CD4-positive, alpha-beta T cell (primary cell): ENCODE data around the gene GPRC5A. TPM values are rescaled to one million over a fixed set of nuclear protein-coding genes. Genes with fewer than 3 reads are reported as not detected.

Experiments
- ATAC-seq: fragments of 200-7000 bp; cut with Tn5 transposase; one replicate; pipeline ENCODE4 v1.10.0; 2022; ENCODE audit warnings: mild to moderate bottlenecking; ENCODE audit not compliant: poor library complexity
- CTCF ChIA-PET: fragments of 350-600 bp; sonication (Branson Sonifier 250); formaldehyde crosslinking; loops from one replicate; lab custom pipeline; 2021; ENCODE audit warnings: antibody characterized with exemption, inconsistent platforms; lab: Charles Lee
- POLR2A ChIA-PET: fragments of 350-600 bp; sonication (Branson Sonifier 250); formaldehyde crosslinking; loops from one replicate; lab custom pipeline; 2021; ENCODE audit warnings: antibody characterized with exemption, inconsistent platforms; lab: Charles Lee
- DNase-seq, 14 experiments: peaks; one replicate each; pipeline ENCODE4 v3.0.0-alpha.2; 2013 to 2020; ENCODE audit warnings: mixed read lengths in 2 of 14
- H3K27ac ChIP-seq, 2 donors: one replicate each; pipeline versions ENCODE4 v1.5.1 to v1.7.0; 2013; ENCODE audit warnings: low read length in 2 of 2, low read depth in 1 of 2, mild to moderate bottlenecking in 1 of 2
- H3K27me3 ChIP-seq, 2 experiments: 1 replicate in 1 of 2; 2 replicates in 1 of 2; pipeline versions ENCODE4 v1.6.1 to v1.7.0; 2013; ENCODE audit warnings: low read length in 2 of 2, control low read depth in 1 of 2, mild to moderate bottlenecking in 1 of 2, moderate library complexity in 1 of 2; ENCODE audit not compliant: insufficient read depth in 2 of 2, control insufficient read depth in 1 of 2
- H3K36me3 ChIP-seq: one replicate; pipeline ENCODE4 v1.6.1; 2013; ENCODE audit warnings: low read length, control low read depth; ENCODE audit not compliant: insufficient read depth
- H3K4me1 ChIP-seq: one replicate; pipeline ENCODE4 v1.6.1; 2013; ENCODE audit warnings: low read length, control low read depth; ENCODE audit not compliant: insufficient read depth
- H3K4me3 ChIP-seq: one replicate; pipeline ENCODE4 v1.5.1; 2013; ENCODE audit warnings: mild to moderate bottlenecking, low read length, moderate library complexity
- H3K9me3 ChIP-seq, 2 experiments: 1 replicate in 1 of 2; 2 replicates in 1 of 2; pipeline versions ENCODE4 v1.6.1 to v1.7.0; 2013; ENCODE audit warnings: low read length in 2 of 2, mild to moderate bottlenecking in 2 of 2, control low read depth in 1 of 2, moderate library complexity in 1 of 2; ENCODE audit not compliant: control insufficient read depth in 1 of 2, insufficient read depth in 1 of 2
- H3K27ac Mint-ChIP-seq: one replicate; pipeline ENCODE4 v1.8.0; 2020; ENCODE audit warnings: mixed read lengths
- H3K27me3 Mint-ChIP-seq: one replicate; pipeline ENCODE4 v1.8.0; 2021; ENCODE audit warnings: mixed read lengths
- H3K36me3 Mint-ChIP-seq: one replicate; pipeline ENCODE4 v1.8.0; 2021; ENCODE audit warnings: low read depth, mixed read lengths
- H3K4me1 Mint-ChIP-seq: one replicate; pipeline ENCODE4 v1.8.0; 2021; ENCODE audit warnings: low read depth, mixed read lengths
- H3K4me3 Mint-ChIP-seq: one replicate; pipeline ENCODE4 v1.8.0; 2020; ENCODE audit warnings: mild to moderate bottlenecking, mixed read lengths
- H3K9me3 Mint-ChIP-seq: one replicate; pipeline ENCODE4 v1.8.0; 2020; ENCODE audit warnings: mixed read lengths
- intact Hi-C, 2 experiments: fragments of 100-400 bp; cut with DNase I in 1 of 2; cut with micrococcal nuclease in 1 of 2; formaldehyde crosslinking; loops; one replicate each; pipeline versions ENCODE4 v1.15.1 to v1.9.0; 2023 to 2025; cut with DNase I, micrococcal nuclease
- total RNA-seq, 174 experiments: library from RNA in 2 of 174; stranded (reverse) in 2 of 174; gene quantifications; one replicate each; pipeline ENCODE4 v1.2.3 and lab custom pipeline; 2021 to 2026
- TF ChIP-seq, protein P1 (sequence below): fragments of 200-600 bp; IDR thresholded peaks from one replicate; pipeline ENCODE4 v1.8.0; 2022; ENCODE audit warnings: antibody characterized with exemption, mild to moderate bottlenecking

GPRC5A gene
- total RNA-seq, 2 experiments from 2014 or later: 0.14 to 0.47 TPM

DNA sequence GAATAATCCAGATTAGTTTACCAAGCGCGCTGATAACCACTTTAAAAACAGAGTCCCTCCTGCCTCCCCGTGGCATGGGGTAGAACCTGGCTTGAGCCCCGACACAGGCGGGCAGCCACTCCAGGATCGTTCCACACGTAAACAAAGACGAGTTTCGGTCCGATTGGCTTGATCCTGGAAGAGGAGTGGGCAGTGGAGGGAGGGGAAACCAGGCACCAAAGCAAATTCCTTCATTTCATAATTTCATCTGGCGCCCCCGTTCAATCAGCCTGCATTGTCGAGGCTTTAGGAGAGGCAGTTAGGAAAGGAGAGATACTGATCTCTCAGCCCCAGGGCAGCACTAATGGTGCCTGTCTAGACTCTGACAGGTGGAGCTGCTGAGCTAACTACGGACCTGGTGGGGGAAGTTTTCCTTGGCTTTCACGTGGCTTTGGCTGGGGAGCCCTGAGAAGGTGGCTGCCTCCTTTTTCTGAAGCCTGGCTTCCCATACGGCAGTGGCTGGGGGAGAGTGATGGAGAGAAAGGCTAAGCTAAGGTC, 751 bp upstream of the GPRC5A start:
- intact Hi-C loops: loop anchor here (2.0 to 5.0 kb wide), 3 partner anchors 53 to 102 kb away; no protein-coding TSS in a partner anchor
- H3K27ac ChIP-seq: no peak overlapping the region
- ChIA-PET CTCF (interaction anchor here (1.0 kb wide), 1 partner anchor 26 kb away, joined by 3 read pairs; no protein-coding TSS in a partner anchor), POLR2A (interaction anchor here (1.0 to 1.2 kb wide), 3 partner anchors 77 to 103 kb away, joined by 3 to 4 read pairs (median 3); no protein-coding TSS in a partner anchor)
- peak overlapping the region; percentile 55 for H3K4me3 ChIP-seq
- TF ChIP-seq, protein P1, sequence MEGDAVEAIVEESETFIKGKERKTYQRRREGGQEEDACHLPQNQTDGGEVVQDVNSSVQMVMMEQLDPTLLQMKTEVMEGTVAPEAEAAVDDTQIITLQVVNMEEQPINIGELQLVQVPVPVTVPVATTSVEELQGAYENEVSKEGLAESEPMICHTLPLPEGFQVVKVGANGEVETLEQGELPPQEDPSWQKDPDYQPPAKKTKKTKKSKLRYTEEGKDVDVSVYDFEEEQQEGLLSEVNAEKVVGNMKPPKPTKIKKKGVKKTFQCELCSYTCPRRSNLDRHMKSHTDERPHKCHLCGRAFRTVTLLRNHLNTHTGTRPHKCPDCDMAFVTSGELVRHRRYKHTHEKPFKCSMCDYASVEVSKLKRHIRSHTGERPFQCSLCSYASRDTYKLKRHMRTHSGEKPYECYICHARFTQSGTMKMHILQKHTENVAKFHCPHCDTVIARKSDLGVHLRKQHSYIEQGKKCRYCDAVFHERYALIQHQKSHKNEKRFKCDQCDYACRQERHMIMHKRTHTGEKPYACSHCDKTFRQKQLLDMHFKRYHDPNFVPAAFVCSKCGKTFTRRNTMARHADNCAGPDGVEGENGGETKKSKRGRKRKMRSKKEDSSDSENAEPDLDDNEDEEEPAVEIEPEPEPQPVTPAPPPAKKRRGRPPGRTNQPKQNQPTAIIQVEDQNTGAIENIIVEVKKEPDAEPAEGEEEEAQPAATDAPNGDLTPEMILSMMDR: no peak
- H3K27me3 ChIP-seq: peaks cover 20 to 25% of the 10 kb centered on the region in 2 experiments
- peak overlapping the region; percentile 34 for H3K27ac Mint-ChIP-seq
- H3K4me1 Mint-ChIP-seq: peaks cover 19% of the 10 kb centered on the region
- peak overlapping the region; percentile 89 for H3K4me3 Mint-ChIP-seq
- H3K9me3 ChIP-seq: no peaks in the 10 kb centered on the region
- H3K9me3 Mint-ChIP-seq: no peaks in the 10 kb centered on the region
- H3K27me3 Mint-ChIP-seq: peaks cover 26% of the 10 kb centered on the region
- ATAC-seq (peak; percentile 66), DNase-seq (peak in 12 of 14 experiments; percentile 2 to 61 (median 23))
- H3K4me1 ChIP-seq: peaks cover 14% of the 10 kb centered on the region
- H3K36me3 Mint-ChIP-seq: no peaks in the 10 kb centered on the region
- H3K36me3 ChIP-seq: no peaks in the 10 kb centered on the region

DNA sequence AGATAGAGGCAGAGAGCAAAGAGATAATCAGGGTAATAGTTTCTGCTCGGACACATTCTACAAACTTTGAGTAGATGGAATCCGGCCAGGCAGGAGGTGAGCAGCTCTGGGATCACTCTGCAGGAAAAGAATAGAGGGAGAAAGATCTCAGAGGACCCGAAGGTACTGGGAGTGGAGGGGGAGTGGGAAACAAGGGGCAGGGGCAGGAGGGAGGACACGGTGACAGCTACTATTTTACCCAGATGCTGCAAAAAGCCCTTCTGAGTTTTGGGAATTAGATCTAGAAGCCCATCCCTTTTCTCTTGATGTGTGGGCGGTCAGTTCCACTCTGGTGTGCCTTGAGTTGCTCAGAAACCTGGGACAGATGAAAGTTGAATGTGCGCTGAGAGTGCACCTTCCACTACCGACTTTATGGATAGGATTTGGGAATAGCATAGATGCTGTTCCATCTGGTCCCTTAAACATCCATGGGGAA, 556 bp downstream of the GPRC5A start:
- no peaks in the 10 kb centered on the region for H3K9me3 ChIP-seq
- intact Hi-C loops: loop anchor here (2.0 to 5.0 kb wide), 3 partner anchors 55 to 103 kb away; no protein-coding TSS in a partner anchor
- no peaks in the 10 kb centered on the region for H3K36me3 ChIP-seq
- Mint-ChIP-seq H3K9me3 (no peaks in the 10 kb centered on the region), H3K36me3 (no peaks in the 10 kb centered on the region), H3K27ac (no peak overlapping the region), H3K4me1 (peaks cover 19% of the 10 kb centered on the region), H3K4me3 (peak overlapping the region; percentile 89), H3K27me3 (peaks cover 26% of the 10 kb centered on the region)
- no peak for DNase-seq
- no peak for ATAC-seq
- H3K27ac ChIP-seq: no peak overlapping the region
- H3K27me3 ChIP-seq: peaks cover 20 to 25% of the 10 kb centered on the region in 2 experiments
- no peak overlapping the region for H3K4me3 ChIP-seq
- POLR2A ChIA-PET: interaction anchor here (1.2 to 1.6 kb wide), 2 partner anchors 55 to 78 kb away, joined by 4 to 6 read pairs; no protein-coding TSS in a partner anchor
- CTCF ChIA-PET: no interaction called here
- TF ChIP-seq, protein P1: no peak
- peaks cover 14% of the 10 kb centered on the region for H3K4me1 ChIP-seq

DNA sequence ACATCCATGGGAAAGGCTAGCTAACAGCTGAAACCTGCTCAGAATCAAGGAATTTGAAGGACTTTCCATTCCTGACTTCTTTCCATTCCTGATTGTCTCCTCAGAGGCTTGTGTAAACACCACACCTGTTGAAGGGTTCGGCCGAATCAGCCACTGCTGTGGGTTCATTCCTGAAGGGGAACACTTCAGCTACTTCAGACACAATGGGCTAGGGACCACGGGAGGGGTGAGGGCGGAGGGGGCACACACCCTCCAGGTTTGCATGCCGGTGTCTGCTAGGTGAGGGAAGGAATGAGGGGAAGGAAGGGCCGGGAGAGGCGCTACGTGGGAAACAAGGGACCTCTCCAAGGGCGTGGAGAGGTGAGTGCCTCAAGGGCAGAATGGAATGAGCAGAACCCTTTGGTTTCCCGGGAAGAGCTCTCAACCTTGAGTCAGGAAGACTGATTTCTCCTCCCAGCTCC, 1.3 kb downstream of the GPRC5A start:
- intact Hi-C loops: loop anchor here in 1 of 2 experiments (5.0 kb wide), 1 partner anchor 55 kb away; no protein-coding TSS in a partner anchor
- H3K9me3 ChIP-seq: no peaks in the 10 kb centered on the region
- ChIA-PET POLR2A (interaction anchor here (1.6 kb wide), 1 partner anchor 56 kb away, joined by 6 read pairs; no protein-coding TSS in a partner anchor), CTCF (no interaction called here)
- no peak overlapping the region for H3K27ac ChIP-seq
- Mint-ChIP-seq H3K4me3 (no peak overlapping the region), H3K27ac (no peak overlapping the region), H3K9me3 (no peaks in the 10 kb centered on the region), H3K36me3 (no peaks in the 10 kb centered on the region), H3K4me1 (peaks cover 19% of the 10 kb centered on the region), H3K27me3 (peaks cover 30% of the 10 kb centered on the region)
- TF ChIP-seq, protein P1: no peak
- no peak for DNase-seq
- H3K4me1 ChIP-seq: peaks cover 14% of the 10 kb centered on the region
- no peak for ATAC-seq
- H3K36me3 ChIP-seq: no peaks in the 10 kb centered on the region
- peaks cover 20 to 25% of the 10 kb centered on the region in 2 experiments for H3K27me3 ChIP-seq
- H3K4me3 ChIP-seq: no peak overlapping the region
